NCI-H187 treated with DMSO at 0.1 percent for 48 hours (cell line): ENCODE data around the gene ROPN1L.
A peak's percentile ranks its signal among the peaks of the same experiment; 100 is the strongest.
"Not testable (repeated sequence)": the region's sequence is repeated elsewhere in the genome, so short reads cannot be mapped to it uniquely, and the experiment has no call there.

ENCODE experiments used
- DNase-seq: peaks from one replicate; lab custom pipeline; 2025; lab: John Stamatoyannopoulos, UW

The ROPN1L gene

GRCh38 chr5:10441083-10441991 lies at the start of gene ROPN1L:
ROPN1L (plus strand) TSS chr5:10441879; CDS start chr5:10442168, 289 bp downstream.
- peak; percentile 45 for DNase-seq

GRCh38 chr5:10392567-10393328 lies 48.9 kb upstream of the ROPN1L start:
- not testable (repeated sequence) for DNase-seq

GRCh38 chr5:10393491-10393890 lies 48.2 kb upstream of the ROPN1L start:
- no peak for DNase-seq

- no peak for DNase-seq
These were observed 45.1 kb upstream of the ROPN1L start for GRCh38 chr5:10396552-10396951.

GRCh38 chr5:10399839-10400238 lies 41.8 kb upstream of the ROPN1L start:
- no peak for DNase-seq

- DNase-seq, result no peak
These were observed 41.3 kb upstream of the ROPN1L start for GRCh38 chr5:10400411-10400810.

- no peak for DNase-seq
These were observed 40.8 kb upstream of the ROPN1L start for GRCh38 chr5:10400831-10401230.

GRCh38 chr5:10401498-10401897 lies 40.2 kb upstream of the ROPN1L start:
- DNase-seq, result no peak

- DNase-seq, result no peak
These were observed 37.9 kb upstream of the ROPN1L start for GRCh38 chr5:10403829-10404228.

- DNase-seq, result no peak
These were observed 35.0 kb upstream of the ROPN1L start for GRCh38 chr5:10406651-10407050.

- DNase-seq, result no peak
These were observed 32.2 kb upstream of the ROPN1L start for GRCh38 chr5:10409504-10409903.

GRCh38 chr5:10410662-10411061 lies 31.0 kb upstream of the ROPN1L start:
- DNase-seq, result no peak

- no peak for DNase-seq
These were observed 30.3 kb upstream of the ROPN1L start for GRCh38 chr5:10411336-10411735.

GRCh38 chr5:10416868-10417267 lies 24.8 kb upstream of the ROPN1L start:
- DNase-seq, result no peak

- no peak for DNase-seq
These were observed 22.9 kb upstream of the ROPN1L start for GRCh38 chr5:10418654-10419345.

- no peak for DNase-seq
These were observed 21.2 kb upstream of the ROPN1L start for GRCh38 chr5:10420468-10420867.

GRCh38 chr5:10420932-10421331 lies 20.7 kb upstream of the ROPN1L start:
- no peak for DNase-seq

- DNase-seq, result no peak
These were observed 19.6 kb upstream of the ROPN1L start for GRCh38 chr5:10421896-10422691.

- DNase-seq, result no peak
These were observed 18.7 kb upstream of the ROPN1L start for GRCh38 chr5:10423022-10423421.

GRCh38 chr5:10424124-10424731 lies 17.5 kb upstream of the ROPN1L start:
- no peak for DNase-seq

GRCh38 chr5:10427201-10427600 lies 14.5 kb upstream of the ROPN1L start:
- DNase-seq, result no peak
